Measurements from ENCODE around the gene SUN5. TPM values are rescaled to one million over a fixed set of nuclear protein-coding genes. Genes with fewer than 3 reads are reported as not detected.

SUN5 gene
- not detected in 2 replicates for polyA plus RNA-seq (2013)

GRCh38 chr20:33004141-33004751 lies at the start of gene SUN5:
Gene SUN5 (minus strand): TSS chr20:33004433. CDS start chr20:33004340, 93 bp downstream.
- H3K79me2 ChIP-seq (ENCODE audit: control insufficient read depth, insufficient read depth, low read length, poor library complexity): no peaks in the 10 kb centered on the region
- H2BK120ac ChIP-seq (ENCODE audit: insufficient read depth, low read length, poor library complexity): no peak within 1 kb of the TSS
- H4K12ac ChIP-seq (ENCODE audit: low read depth, low read length): no peak within 1 kb of the TSS
- no peaks in the 10 kb centered on the region for H3K4me1 ChIP-seq (ENCODE audit: control insufficient read depth in 1 of 2, insufficient read depth in 2 of 2, low read length in 2 of 2)
- H4K91ac ChIP-seq (ENCODE audit: low read depth, low read length): no peak within 1 kb of the TSS
- H2BK12ac ChIP-seq (ENCODE audit: low read length): no peak within 1 kb of the TSS
- no peak within 1 kb of the TSS for H3K4me3 ChIP-seq (ENCODE audit: low read depth, low read length)
- no peaks in the 10 kb centered on the region for H3K36me3 ChIP-seq (ENCODE audit: control insufficient read depth in 1 of 2, insufficient read depth in 2 of 2, low read length in 2 of 2)
- no peak within 1 kb of the TSS for H3K4me2 ChIP-seq (ENCODE audit: low read length)
- no peak within 1 kb of the TSS for H3K9ac ChIP-seq (ENCODE audit: low read length)
- no peak within 1 kb of the TSS for H3K14ac ChIP-seq (ENCODE audit: low read length)
- no peaks in the 10 kb centered on the region for H3K27me3 ChIP-seq (ENCODE audit: insufficient read depth, low read length)
- no peak within 1 kb of the TSS for H4K8ac ChIP-seq (ENCODE audit: low read depth, low read length)
- no peaks in the 10 kb centered on the region for H3K9me3 ChIP-seq (ENCODE audit: insufficient read depth, low read depth, low read length)
- H2BK5ac ChIP-seq (ENCODE audit: low read depth, low read length, poor library complexity): no peak within 1 kb of the TSS
- H3K18ac ChIP-seq (ENCODE audit: low read length): no peak within 1 kb of the TSS
- H3K79me1 ChIP-seq (ENCODE audit: low read length): no peaks in the 10 kb centered on the region
- no peak within 1 kb of the TSS for H3K23ac ChIP-seq (ENCODE audit: low read length)
- no peak within 1 kb of the TSS for H2AK5ac ChIP-seq (ENCODE audit: low read length)
- H3K4ac ChIP-seq (ENCODE audit: low read depth, low read length): no peak within 1 kb of the TSS
- no peak within 1 kb of the TSS for H2AFZ ChIP-seq (ENCODE audit: insufficient read depth, low read length, poor library complexity)
- H3K27ac ChIP-seq (ENCODE audit: low read depth, low read length): no peak within 1 kb of the TSS
- no CpG with 5 or more reads among the region's 6 CpGs for WGBS (ENCODE audit: extremely low coverage, insufficient coverage, insufficient read length)
- DNase-seq: no peak

- Histone ChIP-seq H3K27ac (ENCODE audit: low read depth, low read length) (no peak within 1 kb of the TSS), H3K23ac (ENCODE audit: low read length) (no peak within 1 kb of the TSS), H2BK12ac (ENCODE audit: low read length) (no peak within 1 kb of the TSS), H3K79me1 (ENCODE audit: low read length) (no peaks in the 10 kb centered on the region), H3K14ac (ENCODE audit: low read length) (no peak within 1 kb of the TSS), H2AFZ (ENCODE audit: insufficient read depth, low read length, poor library complexity) (no peak within 1 kb of the TSS), H3K27me3 (ENCODE audit: insufficient read depth, low read length) (no peaks in the 10 kb centered on the region), H3K4me3 (ENCODE audit: low read depth, low read length) (no peak within 1 kb of the TSS), H3K4ac (ENCODE audit: low read depth, low read length) (no peak within 1 kb of the TSS), H2AK5ac (ENCODE audit: low read length) (no peak within 1 kb of the TSS), H2BK5ac (ENCODE audit: low read depth, low read length, poor library complexity) (no peak within 1 kb of the TSS), H2BK120ac (ENCODE audit: insufficient read depth, low read length, poor library complexity) (no peak within 1 kb of the TSS), H4K12ac (ENCODE audit: low read depth, low read length) (no peak within 1 kb of the TSS), H3K4me1 (ENCODE audit: control insufficient read depth in 1 of 2, insufficient read depth in 2 of 2, low read length in 2 of 2) (no peaks in the 10 kb centered on the region), H3K36me3 (ENCODE audit: control insufficient read depth in 1 of 2, insufficient read depth in 2 of 2, low read length in 2 of 2) (no peaks in the 10 kb centered on the region), H4K8ac (ENCODE audit: low read depth, low read length) (no peak within 1 kb of the TSS), H3K79me2 (ENCODE audit: control insufficient read depth, insufficient read depth, low read length, poor library complexity) (no peaks in the 10 kb centered on the region), H4K91ac (ENCODE audit: low read depth, low read length) (no peak within 1 kb of the TSS), H3K9ac (ENCODE audit: low read length) (no peak within 1 kb of the TSS), H3K18ac (ENCODE audit: low read length) (no peak within 1 kb of the TSS), H3K9me3 (ENCODE audit: insufficient read depth, low read depth, low read length) (peaks cover 1% of the 10 kb centered on the region), H3K4me2 (ENCODE audit: low read length) (no peak within 1 kb of the TSS)
- no peak for DNase-seq
- no CpG with 5 or more reads among the region's 25 CpGs for WGBS (ENCODE audit: extremely low coverage, insufficient coverage, insufficient read length)
Measured at GRCh38 chr20:33053291-33054106, 49.3 kb upstream of the SUN5 start, which contains the start of gene BPIFB3. Gene BPIFB3 (plus strand): TSS chr20:33053903. CDS start chr20:33055436, 1,533 bp downstream.

- Histone ChIP-seq H3K36me3 (ENCODE audit: control insufficient read depth in 1 of 2, insufficient read depth in 2 of 2, low read length in 2 of 2) (no peaks in the 10 kb centered on the region), H3K79me2 (ENCODE audit: control insufficient read depth, insufficient read depth, low read length, poor library complexity) (no peaks in the 10 kb centered on the region), H2BK5ac (ENCODE audit: low read depth, low read length, poor library complexity) (no peak overlapping the region), H3K4ac (ENCODE audit: low read depth, low read length) (no peak overlapping the region), H2BK120ac (ENCODE audit: insufficient read depth, low read length, poor library complexity) (no peak overlapping the region), H2AFZ (ENCODE audit: insufficient read depth, low read length, poor library complexity) (no peak overlapping the region), H3K14ac (ENCODE audit: low read length) (no peak overlapping the region), H2AK5ac (ENCODE audit: low read length) (no peak overlapping the region), H3K27ac (ENCODE audit: low read depth, low read length) (no peak overlapping the region), H4K12ac (ENCODE audit: low read depth, low read length) (no peak overlapping the region), H3K18ac (ENCODE audit: low read length) (no peak overlapping the region), H3K4me2 (ENCODE audit: low read length) (no peak overlapping the region), H3K9me3 (ENCODE audit: insufficient read depth, low read depth, low read length) (peaks cover 10% of the 10 kb centered on the region), H3K23ac (ENCODE audit: low read length) (no peak overlapping the region), H3K4me1 (ENCODE audit: control insufficient read depth in 1 of 2, insufficient read depth in 2 of 2, low read length in 2 of 2) (no peaks in the 10 kb centered on the region), H3K4me3 (ENCODE audit: low read depth, low read length) (no peak overlapping the region), H3K9ac (ENCODE audit: low read length) (no peak overlapping the region), H3K79me1 (ENCODE audit: low read length) (no peaks in the 10 kb centered on the region), H2BK12ac (ENCODE audit: low read length) (no peak overlapping the region), H4K8ac (ENCODE audit: low read depth, low read length) (no peak overlapping the region), H4K91ac (ENCODE audit: low read depth, low read length) (no peak overlapping the region), H3K27me3 (ENCODE audit: insufficient read depth, low read length) (no peaks in the 10 kb centered on the region)
- no peak for DNase-seq
- WGBS (ENCODE audit: extremely low coverage, insufficient coverage, insufficient read length): no CpG with 5 or more reads among the region's 4 CpGs
Measured at GRCh38 chr20:33051333-33051732, 47.1 kb upstream of the SUN5 start.

GRCh38 chr20:33046412-33046811 lies 42.2 kb upstream of the SUN5 start:
- Histone ChIP-seq H4K12ac (ENCODE audit: low read depth, low read length) (no peak overlapping the region), H2BK120ac (ENCODE audit: insufficient read depth, low read length, poor library complexity) (no peak overlapping the region), H3K9ac (ENCODE audit: low read length) (no peak overlapping the region), H2BK12ac (ENCODE audit: low read length) (no peak overlapping the region), H4K91ac (ENCODE audit: low read depth, low read length) (no peak overlapping the region), H3K4me2 (ENCODE audit: low read length) (no peak overlapping the region), H3K23ac (ENCODE audit: low read length) (no peak overlapping the region), H3K4ac (ENCODE audit: low read depth, low read length) (no peak overlapping the region), H3K14ac (ENCODE audit: low read length) (no peak overlapping the region), H3K18ac (ENCODE audit: low read length) (no peak overlapping the region), H4K8ac (ENCODE audit: low read depth, low read length) (no peak overlapping the region), H3K27me3 (ENCODE audit: insufficient read depth, low read length) (no peaks in the 10 kb centered on the region), H2AK5ac (ENCODE audit: low read length) (no peak overlapping the region), H3K79me1 (ENCODE audit: low read length) (no peaks in the 10 kb centered on the region), H3K79me2 (ENCODE audit: control insufficient read depth, insufficient read depth, low read length, poor library complexity) (no peaks in the 10 kb centered on the region), H3K36me3 (ENCODE audit: control insufficient read depth in 1 of 2, insufficient read depth in 2 of 2, low read length in 2 of 2) (no peaks in the 10 kb centered on the region), H3K4me1 (ENCODE audit: control insufficient read depth in 1 of 2, insufficient read depth in 2 of 2, low read length in 2 of 2) (no peaks in the 10 kb centered on the region), H3K27ac (ENCODE audit: low read depth, low read length) (no peak overlapping the region), H2BK5ac (ENCODE audit: low read depth, low read length, poor library complexity) (no peak overlapping the region), H3K4me3 (ENCODE audit: low read depth, low read length) (no peak overlapping the region), H2AFZ (ENCODE audit: insufficient read depth, low read length, poor library complexity) (no peak overlapping the region), H3K9me3 (ENCODE audit: insufficient read depth, low read depth, low read length) (peaks cover 18% of the 10 kb centered on the region)
- WGBS (ENCODE audit: extremely low coverage, insufficient coverage, insufficient read length): no CpG with 5 or more reads among the region's 3 CpGs
- DNase-seq: no peak

All from trophoblast cell (in vitro differentiated cells and primary cell).